Neuronal stem cell (in vitro differentiated cells): ENCODE measurements around the gene STMN3.

Experiments
- DNase-seq: peaks from one replicate; pipeline ENCODE4 v3.0.0-alpha.2; 2013; ENCODE audit warnings: low spot score
- H2AFZ ChIP-seq: one replicate; pipeline ENCODE4 v1.6.1; 2013; ENCODE audit warnings: mild to moderate bottlenecking, low read length, inconsistent platforms
- H2AK5ac ChIP-seq: 2 replicates; pipeline ENCODE4 v1.6.1; 2013; ENCODE audit warnings: low read depth, mild to moderate bottlenecking, inconsistent platforms, low read length, moderate library complexity, mixed read lengths
- H2BK120ac ChIP-seq: 2 replicates; pipeline ENCODE4 v1.6.1; 2013; ENCODE audit warnings: low read depth, mild to moderate bottlenecking, inconsistent platforms, low read length, moderate library complexity, mixed read lengths
- H2BK12ac ChIP-seq: one replicate; pipeline ENCODE4 v1.6.1; 2013; ENCODE audit warnings: low read length, inconsistent platforms
- H2BK15ac ChIP-seq: 2 replicates; pipeline ENCODE4 v1.6.1; 2013; ENCODE audit warnings: mild to moderate bottlenecking, low read length, inconsistent platforms, mixed read lengths
- H2BK5ac ChIP-seq: one replicate; pipeline ENCODE4 v1.6.1; 2013; ENCODE audit warnings: inconsistent platforms, mild to moderate bottlenecking, low read length, moderate library complexity
- H3K14ac ChIP-seq: one replicate; pipeline ENCODE4 v1.6.1; 2013; ENCODE audit warnings: low read length, inconsistent platforms
- H3K18ac ChIP-seq: 2 replicates; pipeline ENCODE4 v1.6.1; 2013; ENCODE audit warnings: low read length, inconsistent platforms
- H3K23ac ChIP-seq: 2 replicates; pipeline ENCODE4 v1.6.1; 2013; ENCODE audit warnings: low read depth, mild to moderate bottlenecking, mixed read lengths, low read length, inconsistent platforms; ENCODE audit not compliant: poor library complexity
- H3K27ac ChIP-seq: replicated peaks from 3 replicates; pipeline ENCODE4 v1.5.1; 2013; ENCODE audit warnings: low read length, inconsistent platforms
- H3K27me3 ChIP-seq, 3 experiments: 2 replicates each; pipeline ENCODE4 v1.6.1; 2013; ENCODE audit warnings: low read length in 3 of 3, mild to moderate bottlenecking in 2 of 3, inconsistent platforms in 1 of 3, low read depth in 1 of 3, mixed read lengths in 1 of 3, moderate library complexity in 1 of 3; ENCODE audit not compliant: control insufficient read depth in 3 of 3, insufficient read depth in 3 of 3
- H3K36me3 ChIP-seq, 2 donors: replicated peaks in 1 of 2; 2 replicates each; pipeline ENCODE4 v1.6.1; 2013; ENCODE audit warnings: low read length in 2 of 2; ENCODE audit not compliant: control insufficient read depth in 2 of 2, insufficient read depth in 2 of 2
- H3K4ac ChIP-seq: 2 replicates; pipeline ENCODE4 v1.6.1; 2013; ENCODE audit warnings: inconsistent platforms, mild to moderate bottlenecking, low read length, moderate library complexity
- H3K4me1 ChIP-seq, 2 donors: 1 replicate in 1 of 2; 2 replicates in 1 of 2; pipeline ENCODE4 v1.6.1; 2013; ENCODE audit warnings: low read length in 2 of 2, low read depth in 1 of 2; ENCODE audit not compliant: control insufficient read depth in 2 of 2, insufficient read depth in 1 of 2
- H3K4me2 ChIP-seq: one replicate; pipeline ENCODE4 v1.6.1; 2013; ENCODE audit warnings: mild to moderate bottlenecking, low read length, inconsistent platforms; ENCODE audit not compliant: insufficient read depth, poor library complexity, severe bottlenecking
- H3K4me3 ChIP-seq, 2 donors: 2 replicates each; pipeline ENCODE4 v1.5.1; 2013; ENCODE audit warnings: low read length in 2 of 2, mild to moderate bottlenecking in 2 of 2, inconsistent platforms in 1 of 2, moderate library complexity in 1 of 2
- H3K79me1 ChIP-seq: one replicate; pipeline ENCODE4 v1.6.1; 2013; ENCODE audit warnings: low read depth, mild to moderate bottlenecking, inconsistent platforms, low read length, moderate library complexity
- H3K9ac ChIP-seq: one replicate; pipeline ENCODE4 v1.6.1; 2013; ENCODE audit warnings: mild to moderate bottlenecking, low read depth, low read length, inconsistent platforms; ENCODE audit not compliant: poor library complexity
- H3K9me3 ChIP-seq, 2 donors: replicated peaks in 1 of 2; 2 replicates each; pipeline versions ENCODE3 to v1.6.1; 2013; ENCODE audit warnings: low read length in 2 of 2, mild to moderate bottlenecking in 2 of 2, inconsistent platforms in 1 of 2, low read depth in 1 of 2, mixed read lengths in 1 of 2, moderate library complexity in 1 of 2; ENCODE audit not compliant: control insufficient read depth in 2 of 2, insufficient read depth in 1 of 2
- H4K8ac ChIP-seq: one replicate; pipeline ENCODE4 v1.6.1; 2013; ENCODE audit warnings: low read depth, mild to moderate bottlenecking, inconsistent platforms, low read length, moderate library complexity
- H4K91ac ChIP-seq: one replicate; pipeline ENCODE4 v1.6.1; 2013; ENCODE audit warnings: low read length, low read depth, mild to moderate bottlenecking, inconsistent platforms; ENCODE audit not compliant: poor library complexity
- WGBS, 2 donors: extraction: QIAGEN DNeasy Blood & Tissue Kit; methylation state at CpG; one replicate each; pipeline ENCODE4 v1.1.7; 2013; ENCODE audit warnings: missing lambda C conversion rate in 2 of 2, mixed read lengths in 1 of 2; ENCODE audit not compliant: insufficient read length in 2 of 2, insufficient replicate concordance in 1 of 2; ENCODE audit errors: extremely low coverage in 2 of 2; 5-methylcytosine and 5-hydroxymethylcytosine counted together

Gene STMN3

GRCh38 chr20:63688228-63689045, 35.2 kb upstream of the STMN3 start:
- no peak overlapping the region for H4K91ac ChIP-seq
- no peak for DNase-seq
- no peak overlapping the region for H2BK12ac ChIP-seq
- H2AFZ ChIP-seq = no peak overlapping the region
- H3K4ac ChIP-seq = peak overlapping the region; percentile 66
- no peak overlapping the region for H3K9ac ChIP-seq
- peak overlapping the region; percentile 80 for H3K23ac ChIP-seq
- no CpG with 5 or more reads among the region's 31 CpGs for WGBS, 2 donors
- H3K14ac ChIP-seq = peak overlapping the region; percentile 21
- no peak overlapping the region for H2BK120ac ChIP-seq
- no peak overlapping the region for H3K27ac ChIP-seq
- no peaks in the 10 kb centered on the region for H3K27me3 ChIP-seq
- H3K9me3 ChIP-seq = peaks cover 0 to 1% of the 10 kb centered on the region in 2 donors
- no peak overlapping the region for H3K4me2 ChIP-seq
- H3K4me3 ChIP-seq = no peak overlapping the region
- H2BK15ac ChIP-seq = no peak overlapping the region
- peak overlapping the region; percentile 64 for H3K18ac ChIP-seq
- no peak overlapping the region for H2AK5ac ChIP-seq
- peaks cover 0 to 9% of the 10 kb centered on the region in 2 donors for H3K36me3 ChIP-seq
- no peak overlapping the region for H4K8ac ChIP-seq
- H2BK5ac ChIP-seq = no peak overlapping the region
- peaks cover 12 to 17% of the 10 kb centered on the region in 2 donors for H3K4me1 ChIP-seq
- peaks cover 2% of the 10 kb centered on the region for H3K79me1 ChIP-seq

- H3K23ac ChIP-seq = peak overlapping the region; percentile 43
- H2BK12ac ChIP-seq = no peak overlapping the region
- peaks cover 13 to 17% of the 10 kb centered on the region in 2 donors for H3K4me1 ChIP-seq
- peak overlapping the region; percentile 49 for H2BK15ac ChIP-seq
- peaks cover 0 to 14% of the 10 kb centered on the region in 2 donors for H3K36me3 ChIP-seq
- H2AK5ac ChIP-seq = peak overlapping the region; percentile 92
- peaks cover 2% of the 10 kb centered on the region for H3K79me1 ChIP-seq
- H4K91ac ChIP-seq = no peak overlapping the region
- no peaks in the 10 kb centered on the region for H3K27me3 ChIP-seq
- H2BK120ac ChIP-seq = peak overlapping the region; percentile 96
- H3K18ac ChIP-seq = peak overlapping the region; percentile 70
- peaks cover 0 to 1% of the 10 kb centered on the region in 2 donors for H3K9me3 ChIP-seq
- no CpG with 5 or more reads among the region's 29 CpGs for WGBS, 2 donors
- H4K8ac ChIP-seq = no peak overlapping the region
- H2BK5ac ChIP-seq = peak overlapping the region; percentile 88
- H3K14ac ChIP-seq = peak overlapping the region; percentile 82
- H3K9ac ChIP-seq = peak overlapping the region; percentile 60
- no peak overlapping the region for H3K27ac ChIP-seq
- H3K4me2 ChIP-seq = no peak overlapping the region
- H3K4ac ChIP-seq = no peak overlapping the region
- H3K4me3 ChIP-seq = no peak overlapping the region
- no peak overlapping the region for H2AFZ ChIP-seq
- DNase-seq = no peak
Observed at GRCh38 chr20:63687419-63688178, 34.4 kb upstream of the STMN3 start.

- peak overlapping the region; percentile 49 for H2BK15ac ChIP-seq
- H3K27ac ChIP-seq = peak overlapping the region; percentile 49
- H3K4me2 ChIP-seq = no peak overlapping the region
- H3K9ac ChIP-seq = peak overlapping the region; percentile 88
- H2BK120ac ChIP-seq = no peak overlapping the region
- H2AFZ ChIP-seq = peak overlapping the region; percentile 62
- peak overlapping the region; percentile 30 for H2BK12ac ChIP-seq
- peaks cover 0 to 4% of the 10 kb centered on the region in 2 donors for H3K9me3 ChIP-seq
- H3K23ac ChIP-seq = peak overlapping the region; percentile 58
- H3K4me3 ChIP-seq = no peak overlapping the region
- H3K4me1 ChIP-seq = peaks cover 14 to 17% of the 10 kb centered on the region in 2 donors
- peak overlapping the region; percentile 93 for H3K18ac ChIP-seq
- peak overlapping the region; percentile 70 for H4K8ac ChIP-seq
- H4K91ac ChIP-seq = no peak overlapping the region
- peak overlapping the region; percentile 97 for H2BK5ac ChIP-seq
- H3K14ac ChIP-seq = peak overlapping the region; percentile 25
- H3K27me3 ChIP-seq = no peaks in the 10 kb centered on the region
- no peak for DNase-seq
- peaks cover 2 to 19% of the 10 kb centered on the region in 2 donors for H3K36me3 ChIP-seq
- peak overlapping the region; percentile 96 for H2AK5ac ChIP-seq
- H3K4ac ChIP-seq = peak overlapping the region; percentile 4
- peaks cover 2% of the 10 kb centered on the region for H3K79me1 ChIP-seq
- WGBS, 2 donors = no CpG with 5 or more reads among the region's 45 CpGs
Observed at GRCh38 chr20:63686492-63687321, 33.5 kb upstream of the STMN3 start.
